Measurements from ENCODE around the gene KARS1. TPM values are rescaled to one million over a fixed set of nuclear protein-coding genes. Genes with fewer than 3 reads are reported as not detected.

The KARS1 gene
- total RNA-seq, 2 experiments from 2014 or later = 273 to 277 TPM

DNA sequence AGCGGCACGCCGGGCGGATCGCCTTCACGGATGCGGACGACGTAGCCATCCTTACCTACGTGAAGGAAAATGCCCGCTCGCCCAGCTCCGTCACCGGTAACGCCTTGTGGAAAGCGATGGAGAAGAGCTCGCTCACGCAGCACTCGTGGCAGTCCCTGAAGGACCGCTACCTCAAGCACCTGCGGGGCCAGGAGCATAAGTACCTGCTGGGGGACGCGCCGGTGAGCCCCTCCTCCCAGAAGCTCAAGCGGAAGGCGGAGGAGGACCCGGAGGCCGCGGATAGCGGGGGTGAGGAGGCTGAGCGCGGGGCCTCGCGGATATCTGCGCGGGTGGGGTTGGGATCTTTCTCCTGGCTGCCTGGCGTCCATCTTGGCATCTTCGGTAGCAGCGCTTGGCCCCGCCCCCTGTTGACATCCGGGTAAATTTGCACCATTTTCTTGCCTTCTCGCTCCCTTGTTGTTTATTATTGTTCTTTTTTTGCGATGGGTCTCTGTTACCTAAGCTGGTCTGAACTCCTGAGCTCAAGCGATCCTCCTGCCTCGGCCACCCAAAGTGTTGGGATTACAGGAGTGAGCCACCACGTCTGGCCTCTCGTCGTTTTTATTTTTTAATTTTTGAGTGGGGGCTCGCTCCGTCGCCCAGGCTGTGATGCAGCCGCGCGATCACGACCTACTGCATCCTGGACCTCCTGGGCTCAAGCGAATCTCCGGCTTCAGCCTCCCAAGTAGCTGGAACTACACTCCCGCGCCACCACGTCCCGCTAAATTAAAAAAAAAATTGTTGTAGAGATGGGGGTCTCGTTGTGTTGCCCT is 1.0 kb upstream of the KARS1 start:
- Mint-ChIP-seq H3K4me3 (peak overlapping the region; percentile 94), H3K9me3 (no peaks in the 10 kb centered on the region), H3K27ac (peak overlapping the region; percentile 98), H3K27me3 (no peaks in the 10 kb centered on the region), H3K36me3 (peaks cover 42% of the 10 kb centered on the region), H3K4me1 (ENCODE audit: low read depth) (peaks cover 57% of the 10 kb centered on the region)
- CTCF ChIA-PET = interaction anchor here (0.5 to 6.4 kb wide), 15 partner anchors 12 to 449 kb away, joined by 3 to 35 read pairs (median 4); partner anchors contain the start of genes ADAT1, GABARAPL2, TMEM170A and TMEM231
- intact Hi-C loops (cut with micrococcal nuclease) = loop anchor here (1.0 to 10.0 kb wide), 4 partner anchors 131 to 1354 kb away; partner anchors contain the start of genes CFDP1, PSMD7 and RFWD3
- peak; percentile 91 for DNase-seq
- POLR2A ChIA-PET = interaction anchor here (0.6 to 5.0 kb wide), 16 partner anchors 11 to 1543 kb away, joined by 3 to 83 read pairs (median 4); partner anchors contain the start of genes ADAT1, CFDP1 and MON1B

DNA sequence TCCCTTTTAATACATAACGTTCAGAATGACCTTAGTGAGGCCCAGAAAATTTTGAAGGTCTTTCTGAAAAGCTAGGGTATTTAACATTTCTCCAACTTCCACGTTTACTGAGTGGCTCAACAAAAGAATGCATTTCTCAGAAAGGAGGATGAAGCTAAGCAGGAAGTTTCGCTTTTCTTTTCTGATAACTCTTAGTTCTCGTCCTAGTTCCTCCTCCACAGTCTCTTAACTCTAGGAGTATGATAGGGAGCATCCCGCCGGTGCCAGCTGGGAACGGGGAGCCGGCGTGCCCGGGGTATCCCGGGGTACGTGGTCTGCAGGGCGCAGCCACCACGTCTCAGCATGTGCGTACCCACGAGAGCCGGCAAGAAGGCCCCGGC is 363 bp downstream of the KARS1 start:
- intact Hi-C loops (cut with micrococcal nuclease) = loop anchor here (1.0 to 10.0 kb wide), 8 partner anchors 24 to 1544 kb away; partner anchors contain the start of genes ADAT1, MON1B, PSMD7 and RFWD3
- Mint-ChIP-seq H3K4me3 (peak overlapping the region; percentile 94), H3K36me3 (peaks cover 49% of the 10 kb centered on the region), H3K27me3 (no peaks in the 10 kb centered on the region), H3K27ac (peak overlapping the region; percentile 98), H3K4me1 (ENCODE audit: low read depth) (peaks cover 55% of the 10 kb centered on the region), H3K9me3 (no peaks in the 10 kb centered on the region)
- no peak for DNase-seq
- CTCF ChIA-PET = interaction anchor here (0.8 to 6.4 kb wide), 9 partner anchors 8 to 447 kb away, joined by 3 to 35 read pairs (median 4); partner anchors contain the start of genes ADAT1 and TMEM170A
- POLR2A ChIA-PET = interaction anchor here (0.7 to 5.0 kb wide), 17 partner anchors 9 to 1544 kb away, joined by 3 to 83 read pairs (median 5); partner anchors contain the start of genes ADAT1, CFDP1, MON1B and TMEM170A

DNA sequence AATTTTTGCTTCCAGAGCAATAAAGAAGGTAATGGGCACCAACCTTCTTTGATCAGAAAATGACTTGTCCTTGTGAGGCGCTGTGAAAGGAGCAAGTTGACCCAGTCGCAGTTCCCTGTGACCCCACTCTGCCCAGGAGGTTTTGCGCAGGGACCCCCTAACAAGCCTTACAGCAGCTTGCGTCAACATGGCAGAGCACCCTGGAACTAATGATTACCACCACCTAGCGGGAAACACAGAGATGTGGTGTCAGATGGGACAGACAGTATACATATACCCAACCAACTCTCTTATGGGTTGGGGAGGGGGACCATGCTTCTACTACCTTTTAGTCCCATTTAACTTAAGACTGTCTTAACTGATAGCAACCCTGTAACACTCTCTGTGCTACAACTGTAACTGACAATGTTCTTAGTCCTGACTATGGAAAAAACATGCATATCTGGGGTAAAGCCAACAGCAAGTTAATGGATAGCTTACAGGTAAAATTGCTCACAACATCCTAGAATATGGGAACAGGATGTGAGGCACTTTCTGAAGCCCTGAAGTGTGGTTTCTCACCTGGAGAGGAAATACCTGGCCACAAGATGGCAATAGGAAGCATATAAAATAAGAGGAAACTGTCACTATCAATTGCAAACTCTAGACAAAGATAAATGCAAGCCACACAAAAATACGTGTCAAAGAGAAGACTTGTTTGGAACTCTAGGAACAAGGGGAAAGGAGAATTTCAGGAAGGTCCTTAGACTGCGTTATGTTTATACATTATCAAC is 3.0 kb downstream of the KARS1 start:
- ChIA-PET POLR2A (interaction anchor here (1.4 kb wide), 2 partner anchors 14 to 21 kb away, joined by 3 to 6 read pairs; partner anchors contain the start of gene ADAT1), CTCF (interaction anchor here (0.6 to 2.1 kb wide), 5 partner anchors 18 to 179 kb away, joined by 3 to 6 read pairs (median 4); partner anchors contain the start of gene TMEM170A)
- Mint-ChIP-seq H3K27me3 (no peaks in the 10 kb centered on the region), H3K36me3 (peaks cover 56% of the 10 kb centered on the region), H3K27ac (peak overlapping the region; percentile 69), H3K4me3 (peak overlapping the region; percentile 51), H3K4me1 (ENCODE audit: low read depth) (peaks cover 44% of the 10 kb centered on the region), H3K9me3 (no peaks in the 10 kb centered on the region)
- no peak for DNase-seq
- intact Hi-C loops (cut with micrococcal nuclease) = loop anchor here (5.0 to 10.0 kb wide), 2 partner anchors 977 to 1350 kb away; partner anchors contain the start of genes PSMD7 and RFWD3

DNA sequence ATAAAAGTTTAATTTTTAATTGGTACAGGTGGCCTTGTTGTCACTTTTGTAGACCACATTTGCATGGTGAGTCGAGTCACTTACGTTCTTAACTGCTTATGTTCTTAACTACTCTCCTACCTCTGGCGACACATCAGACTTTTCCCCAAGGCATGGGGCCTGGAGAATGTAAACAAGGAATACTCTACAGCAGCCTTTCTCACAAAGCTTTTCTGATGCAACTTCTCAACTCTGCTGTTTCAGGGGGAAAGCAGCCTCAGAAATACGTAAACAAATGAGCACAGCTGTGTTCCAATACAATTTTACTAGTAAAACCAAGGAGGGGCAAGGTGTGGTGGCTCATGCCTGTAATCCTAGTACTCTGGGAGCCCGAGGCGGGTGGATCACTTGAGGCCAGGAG is 6.9 kb downstream of the KARS1 start:
- H3K4me3 Mint-ChIP-seq = no peak overlapping the region
- H3K9me3 Mint-ChIP-seq = no peaks in the 10 kb centered on the region
- H3K27me3 Mint-ChIP-seq = no peaks in the 10 kb centered on the region
- ChIA-PET POLR2A (no interaction called here), CTCF (interaction anchor here (1.8 kb wide), 1 partner anchor 176 kb away, joined by 4 read pairs; the partner anchor contains the start of gene TMEM170A)
- H3K4me1 Mint-ChIP-seq (ENCODE audit: low read depth) = peaks cover 40% of the 10 kb centered on the region
- peaks cover 68% of the 10 kb centered on the region for H3K36me3 Mint-ChIP-seq
- DNase-seq = no peak
- no peak overlapping the region for H3K27ac Mint-ChIP-seq
- intact Hi-C loops (cut with micrococcal nuclease) = loop anchor here (10.0 kb wide), 1 partner anchor 1346 kb away; the partner anchor contains the start of gene PSMD7

DNA sequence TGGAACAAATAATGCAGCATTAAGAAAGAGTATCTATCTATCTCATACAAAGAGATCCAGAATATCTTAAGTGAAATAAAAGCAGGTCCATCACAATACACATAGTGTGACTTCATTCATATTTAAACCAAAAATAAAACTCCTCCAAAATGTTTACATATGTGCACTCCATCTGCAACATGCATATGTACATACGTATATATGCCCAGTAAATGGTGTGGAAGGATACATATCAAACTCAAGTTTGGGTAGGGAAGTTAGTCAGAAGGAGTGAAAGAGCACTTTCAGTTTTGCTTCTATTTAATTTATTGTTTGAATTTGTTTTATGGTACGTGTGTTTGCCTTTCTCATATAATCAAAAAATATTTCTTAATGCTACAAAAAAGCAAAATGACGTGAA is 12.4 kb downstream of the KARS1 start:
- CTCF ChIA-PET = no interaction called here

DNA sequence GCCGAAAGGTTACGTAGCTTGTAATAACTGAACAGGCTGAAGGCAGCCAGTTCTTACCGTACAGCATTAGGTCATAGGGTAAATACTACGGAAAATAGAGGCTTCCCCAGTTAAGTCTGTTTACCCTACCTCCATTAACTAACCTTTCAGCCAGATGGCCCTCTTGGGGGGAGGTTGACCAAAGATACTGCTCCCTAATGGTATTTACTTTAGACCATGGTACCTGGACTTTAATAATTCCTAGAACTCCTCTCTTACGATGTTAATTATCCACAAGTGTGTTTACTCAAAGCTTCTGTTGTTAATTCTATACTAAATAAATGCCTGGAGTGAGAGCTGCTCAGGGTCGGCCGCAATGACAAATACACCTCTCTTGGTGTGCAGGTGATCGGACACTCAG is 14.6 kb downstream of the KARS1 start:
- CTCF ChIA-PET = interaction anchor here (0.9 kb wide), 1 partner anchor 9 kb away, joined by 3 read pairs; no protein-coding TSS in a partner anchor
- POLR2A ChIA-PET = interaction anchor here (3.2 kb wide), 1 partner anchor 15 kb away, joined by 11 read pairs; the partner anchor contains the start of genes KARS1 and TERF2IP
- Mint-ChIP-seq H3K36me3 (peaks cover 75% of the 10 kb centered on the region), H3K9me3 (no peaks in the 10 kb centered on the region), H3K4me3 (no peak overlapping the region), H3K27me3 (no peaks in the 10 kb centered on the region), H3K27ac (no peak overlapping the region), H3K4me1 (ENCODE audit: low read depth) (peaks cover 22% of the 10 kb centered on the region)
- intact Hi-C loops (cut with micrococcal nuclease) = no loop called here
- DNase-seq = no peak

More for the DNA sequence above, 12.4 kb downstream of the KARS1 start:
- Mint-ChIP-seq H3K9me3 (no peaks in the 10 kb centered on the region), H3K36me3 (peaks cover 70% of the 10 kb centered on the region), H3K27ac (no peak overlapping the region), H3K4me1 (ENCODE audit: low read depth) (peaks cover 5% of the 10 kb centered on the region), H3K27me3 (no peaks in the 10 kb centered on the region), H3K4me3 (no peak overlapping the region)
- no peak for DNase-seq
- intact Hi-C loops (cut with micrococcal nuclease) = no loop called here
- POLR2A ChIA-PET = no interaction called here

DNA sequence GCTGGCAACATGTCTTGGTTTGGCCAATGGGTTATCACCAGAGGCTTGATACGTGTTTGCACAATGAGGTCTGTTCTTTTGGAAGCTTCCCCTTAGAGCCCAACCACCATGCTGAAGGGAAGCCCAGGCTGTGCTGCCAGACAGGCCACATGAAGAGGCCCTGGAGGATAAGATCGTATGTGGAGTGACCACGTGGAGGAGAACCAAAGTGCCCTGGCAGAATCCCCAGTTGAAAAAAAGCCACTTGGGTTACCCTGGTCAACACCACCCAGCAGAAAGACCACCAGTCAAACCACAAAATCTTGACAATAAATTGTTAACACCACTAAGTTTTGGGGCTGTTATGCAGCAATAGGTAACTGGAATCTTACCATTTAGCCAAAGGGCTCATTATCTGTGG is 17.4 kb downstream of the KARS1 start:
- Mint-ChIP-seq H3K27ac (no peak overlapping the region), H3K9me3 (no peaks in the 10 kb centered on the region), H3K36me3 (peaks cover 76% of the 10 kb centered on the region), H3K4me1 (ENCODE audit: low read depth) (peaks cover 29% of the 10 kb centered on the region), H3K27me3 (no peaks in the 10 kb centered on the region), H3K4me3 (no peak overlapping the region)
- ChIA-PET CTCF (interaction anchor here (2.0 kb wide), 1 partner anchor 8 kb away, joined by 6 read pairs; no protein-coding TSS in a partner anchor), POLR2A (interaction anchor here (1.4 to 3.2 kb wide), 2 partner anchors 11 to 18 kb away, joined by 5 to 11 read pairs; partner anchors contain the start of genes KARS1 and TERF2IP)
- intact Hi-C loops (cut with micrococcal nuclease) = no loop called here
- no peak for DNase-seq

DNA sequence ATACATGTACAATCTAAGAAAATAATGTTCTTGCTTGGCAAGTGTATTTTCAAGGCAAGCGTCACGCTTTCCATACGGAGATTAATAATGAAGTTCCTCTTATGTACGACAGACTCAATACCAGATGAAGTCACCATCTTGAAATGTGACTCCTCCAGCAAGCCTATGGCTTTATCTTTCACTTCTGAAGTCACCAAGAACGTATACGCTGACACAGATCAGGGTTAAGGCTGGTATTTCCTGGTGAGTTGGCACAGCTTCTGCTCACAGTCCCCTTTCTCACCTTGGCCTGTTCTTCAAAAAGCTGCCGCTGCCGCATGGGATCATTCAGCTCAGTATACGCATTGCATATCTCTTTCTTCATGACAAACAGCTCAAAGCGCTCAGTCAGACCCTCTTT is 18.3 kb downstream of the KARS1 start:
- H3K36me3 Mint-ChIP-seq = peaks cover 79% of the 10 kb centered on the region
- CTCF ChIA-PET = no interaction called here
- H3K27ac Mint-ChIP-seq = peak overlapping the region; percentile 59
- no peak overlapping the region for H3K4me3 Mint-ChIP-seq
- POLR2A ChIA-PET = no interaction called here
- no peaks in the 10 kb centered on the region for H3K9me3 Mint-ChIP-seq
- peaks cover 32% of the 10 kb centered on the region for H3K4me1 Mint-ChIP-seq (ENCODE audit: low read depth)
- intact Hi-C loops (cut with micrococcal nuclease) = no loop called here
- DNase-seq = no peak
- H3K27me3 Mint-ChIP-seq = no peaks in the 10 kb centered on the region

DNA sequence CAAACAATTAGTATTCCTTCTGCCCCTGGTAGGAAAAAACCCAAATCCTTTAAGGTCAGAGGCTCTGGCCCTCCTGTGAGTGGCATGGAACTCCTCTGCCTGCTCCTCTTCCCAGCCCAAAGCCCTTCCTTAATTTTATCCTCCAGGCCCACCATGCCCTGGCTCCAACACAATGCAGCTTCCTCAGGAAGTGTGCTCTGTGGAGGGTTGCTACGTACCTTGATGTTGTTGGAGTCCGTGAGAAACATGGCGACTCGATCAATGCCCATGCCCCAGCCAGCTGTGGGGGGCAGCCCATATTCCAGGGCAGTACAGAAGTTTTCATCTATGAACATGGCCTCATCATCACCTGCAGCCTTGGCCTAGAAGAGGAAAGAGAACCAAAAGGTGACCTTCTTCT is 19.1 kb downstream of the KARS1 start:
- H3K36me3 Mint-ChIP-seq = peaks cover 72% of the 10 kb centered on the region
- H3K9me3 Mint-ChIP-seq = no peaks in the 10 kb centered on the region
- peak overlapping the region; percentile 79 for H3K27ac Mint-ChIP-seq
- H3K27me3 Mint-ChIP-seq = no peaks in the 10 kb centered on the region
- CTCF ChIA-PET = no interaction called here
- no peak overlapping the region for H3K4me3 Mint-ChIP-seq
- POLR2A ChIA-PET = interaction anchor here (1.0 to 2.5 kb wide), 2 partner anchors 12 to 19 kb away, joined by 3 to 8 read pairs; partner anchors contain the start of genes KARS1 and TERF2IP
- H3K4me1 Mint-ChIP-seq (ENCODE audit: low read depth) = peaks cover 32% of the 10 kb centered on the region
- intact Hi-C loops (cut with micrococcal nuclease) = no loop called here
- DNase-seq = no peak

DNA sequence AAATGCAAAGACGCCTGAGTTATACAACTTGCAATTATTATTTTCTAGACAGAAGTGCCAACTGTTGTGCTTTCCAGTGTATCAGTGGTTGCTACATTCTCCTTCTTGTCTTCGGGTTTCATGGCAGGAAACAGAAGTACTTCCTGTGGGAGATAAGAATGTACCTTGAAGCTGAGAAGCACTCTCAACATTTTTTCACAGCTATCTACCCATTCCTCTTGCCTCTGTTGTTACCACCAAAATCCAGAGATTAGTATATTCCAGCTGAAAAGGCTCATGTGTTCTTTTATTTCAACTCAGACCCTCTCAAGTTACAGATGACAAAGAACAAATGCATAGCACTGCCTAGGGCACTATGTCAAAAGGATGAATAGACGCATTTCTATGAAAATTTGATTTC is 19.6 kb downstream of the KARS1 start:
- Mint-ChIP-seq H3K9me3 (no peaks in the 10 kb centered on the region), H3K4me1 (ENCODE audit: low read depth) (peaks cover 32% of the 10 kb centered on the region), H3K4me3 (no peak overlapping the region), H3K36me3 (peaks cover 69% of the 10 kb centered on the region), H3K27me3 (no peaks in the 10 kb centered on the region), H3K27ac (peak overlapping the region; percentile 79)
- DNase-seq = no peak
- intact Hi-C loops (cut with micrococcal nuclease) = no loop called here
- POLR2A ChIA-PET = interaction anchor here (1.0 to 2.5 kb wide), 2 partner anchors 12 to 20 kb away, joined by 3 to 8 read pairs; partner anchors contain the start of genes KARS1 and TERF2IP
- CTCF ChIA-PET = no interaction called here

DNA sequence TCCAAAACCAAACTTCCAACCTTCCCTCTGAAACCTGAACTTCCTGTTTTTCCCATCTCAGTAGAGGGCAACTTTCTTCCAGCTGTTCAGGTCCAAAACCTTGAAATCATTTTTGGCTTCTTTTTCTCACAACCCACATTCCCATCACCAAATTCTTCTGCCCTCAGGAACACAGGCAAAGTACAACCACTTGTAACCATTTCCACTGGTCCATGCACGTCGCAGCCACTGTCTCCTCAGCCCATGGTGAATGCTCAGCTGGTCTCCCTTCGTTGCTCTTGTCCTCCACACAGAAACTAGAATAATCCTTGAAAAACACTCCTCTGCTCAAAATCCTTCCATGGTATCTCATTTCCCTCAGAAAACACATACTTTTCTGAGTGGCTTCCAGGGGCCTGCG is 20.7 kb downstream of the KARS1 start:
- peaks cover 64% of the 10 kb centered on the region for H3K36me3 Mint-ChIP-seq
- POLR2A ChIA-PET = interaction anchor here (2.5 kb wide), 1 partner anchor 21 kb away, joined by 8 read pairs; the partner anchor contains the start of genes KARS1 and TERF2IP
- H3K27me3 Mint-ChIP-seq = no peaks in the 10 kb centered on the region

More for the DNA sequence above, 20.7 kb downstream of the KARS1 start:
- Mint-ChIP-seq H3K4me3 (no peak overlapping the region), H3K27ac (peak overlapping the region; percentile 73), H3K4me1 (ENCODE audit: low read depth) (peaks cover 39% of the 10 kb centered on the region), H3K9me3 (no peaks in the 10 kb centered on the region)
- CTCF ChIA-PET = interaction anchor here (0.8 kb wide), 1 partner anchor 18 kb away, joined by 3 read pairs; no protein-coding TSS in a partner anchor
- no peak for DNase-seq
- intact Hi-C loops (cut with micrococcal nuclease) = no loop called here
